NOMO-1 (cell line): ENCODE measurements around the gene CCL27.

Experiments used
- DNase-seq, 2 experiments: peaks; one replicate each; lab custom pipeline; 2025; ENCODE audit not compliant: unreplicated experiment in 2 of 2; lab: John Stamatoyannopoulos, UW

The CCL27 gene

DNA sequence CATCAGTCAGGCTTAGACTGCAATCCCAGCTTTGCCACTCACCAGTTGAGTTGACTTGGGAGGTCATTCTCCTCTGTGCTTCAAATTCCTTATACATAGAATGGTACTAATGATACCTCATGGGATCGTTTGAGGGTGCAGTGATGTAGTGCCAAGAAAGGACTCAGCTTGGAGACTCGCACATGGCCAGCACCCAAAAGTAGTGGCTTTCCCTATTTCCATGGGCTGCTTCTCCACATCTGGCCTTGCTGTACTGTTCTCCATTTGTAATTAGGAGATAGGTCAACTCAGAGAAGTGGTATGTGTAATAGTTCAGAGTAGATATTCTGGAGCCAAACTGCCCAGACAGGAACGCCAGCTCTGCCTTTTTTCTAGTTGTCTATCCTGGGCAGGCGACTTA, 23.1 kb upstream of the CCL27 start:
- DNase-seq: no peak

DNA sequence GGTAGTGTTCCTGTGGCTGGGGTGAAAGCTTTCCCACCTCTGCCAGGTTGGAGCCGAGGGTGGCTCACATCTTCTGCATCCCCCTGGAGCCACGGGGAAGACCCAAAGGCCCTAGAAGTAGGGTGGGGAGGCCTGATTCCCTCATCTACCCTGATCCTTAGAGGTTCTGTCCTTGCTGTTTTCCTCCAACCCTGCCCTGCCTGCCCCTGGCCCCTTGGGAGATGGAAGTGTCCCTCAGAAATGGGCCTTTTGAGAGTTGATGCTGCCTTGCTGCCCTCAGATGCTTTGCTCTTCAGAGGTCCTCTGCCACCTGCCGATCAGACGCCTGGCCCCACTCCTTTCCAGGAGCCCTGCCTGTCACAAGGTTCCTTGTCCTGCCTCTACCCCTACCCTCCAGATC, 22.4 kb upstream of the CCL27 start:
- no peak for DNase-seq

DNA sequence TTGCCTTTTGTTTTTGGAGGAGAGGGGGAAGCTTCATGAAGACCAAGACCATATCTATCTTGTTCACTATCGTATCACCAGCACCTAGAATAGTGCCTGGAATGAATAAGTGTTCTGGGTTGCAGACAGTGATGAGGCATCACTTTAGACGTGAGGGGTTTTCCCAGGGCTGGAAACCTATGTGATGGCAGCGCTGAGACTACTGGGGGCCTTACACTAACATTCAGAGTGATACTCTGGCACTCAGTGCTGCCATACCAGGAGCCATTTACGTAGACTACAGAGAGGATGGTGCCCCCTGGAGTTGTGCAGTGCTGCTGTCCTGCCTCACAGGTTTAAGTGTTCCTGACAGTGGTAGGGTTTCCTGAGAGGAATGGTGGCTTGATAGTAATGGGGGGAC, 21.7 kb upstream of the CCL27 start:
- DNase-seq: no peak

DNA sequence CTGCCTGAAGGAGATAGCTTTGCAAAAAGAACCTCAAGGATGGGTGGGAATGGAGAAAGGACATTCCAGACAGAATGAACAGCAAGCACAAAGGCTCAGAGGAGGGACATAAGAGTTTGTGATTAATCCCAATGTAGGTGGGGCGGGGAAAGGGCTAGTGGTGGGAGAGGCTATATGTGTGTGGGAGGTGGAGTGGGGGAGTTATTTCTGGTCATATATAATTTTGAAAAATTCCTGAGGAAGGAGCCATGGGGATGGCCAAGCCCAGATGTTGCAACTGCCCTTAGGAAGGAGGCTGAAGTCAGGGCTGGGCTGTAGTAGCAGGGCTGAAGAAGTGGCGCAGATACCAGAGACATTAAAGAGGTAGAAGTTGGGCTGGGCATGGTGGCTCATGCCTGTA, 13.4 kb upstream of the CCL27 start:
- no peak for DNase-seq

DNA sequence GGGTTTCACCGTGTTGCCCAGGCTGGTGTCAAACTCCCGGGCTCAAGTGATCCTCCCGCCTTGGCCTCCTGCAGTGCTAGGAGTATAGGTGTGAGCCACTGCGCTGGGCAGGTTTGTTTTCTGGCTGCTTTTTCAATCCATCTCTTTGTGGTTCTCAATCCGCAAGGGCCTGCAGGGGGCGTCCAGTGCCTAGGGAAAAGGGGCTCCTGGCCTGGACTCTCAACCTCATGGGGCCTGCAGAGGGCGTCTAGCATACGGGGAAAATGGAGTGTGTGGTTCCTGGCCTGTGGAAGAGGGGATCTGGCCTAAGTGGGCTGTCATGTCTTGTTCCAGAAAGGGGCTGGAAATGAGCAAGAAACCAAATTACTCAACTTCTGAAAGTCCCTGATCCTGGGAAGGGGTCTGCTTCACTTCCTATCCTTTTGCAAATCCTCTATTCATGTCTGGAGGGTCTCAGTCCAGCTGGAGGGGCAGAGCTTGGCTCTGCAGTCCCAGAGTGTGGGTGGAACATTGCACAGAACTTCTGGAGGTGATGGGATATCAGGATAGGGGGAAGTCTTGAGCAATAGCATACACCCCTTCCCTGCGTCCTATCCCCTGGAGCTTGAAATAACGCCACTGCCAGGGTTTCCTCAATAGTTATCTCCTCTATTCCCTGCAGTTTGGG, 12.7 kb upstream of the CCL27 start:
- DNase-seq: peak; percentile 18 to 23

DNA sequence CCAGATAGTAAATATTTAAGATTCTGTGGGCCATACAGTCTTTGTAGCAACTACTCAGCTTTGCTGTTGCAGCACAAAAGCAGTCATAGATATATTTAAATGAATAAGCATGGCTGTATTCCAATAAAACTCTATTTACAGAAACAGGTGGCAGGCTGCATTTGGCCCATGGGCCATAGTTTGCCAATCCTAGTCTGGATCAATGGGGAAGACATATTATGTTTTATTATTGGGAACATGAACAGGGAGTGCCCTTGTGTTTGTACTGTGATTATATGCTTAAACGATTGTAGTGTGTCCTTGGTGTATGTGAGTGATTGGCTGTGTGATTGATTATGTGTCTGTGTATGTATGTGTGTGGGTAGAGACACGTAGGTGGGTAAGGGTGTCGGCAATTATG, 12.0 kb upstream of the CCL27 start:
- DNase-seq: no peak

DNA sequence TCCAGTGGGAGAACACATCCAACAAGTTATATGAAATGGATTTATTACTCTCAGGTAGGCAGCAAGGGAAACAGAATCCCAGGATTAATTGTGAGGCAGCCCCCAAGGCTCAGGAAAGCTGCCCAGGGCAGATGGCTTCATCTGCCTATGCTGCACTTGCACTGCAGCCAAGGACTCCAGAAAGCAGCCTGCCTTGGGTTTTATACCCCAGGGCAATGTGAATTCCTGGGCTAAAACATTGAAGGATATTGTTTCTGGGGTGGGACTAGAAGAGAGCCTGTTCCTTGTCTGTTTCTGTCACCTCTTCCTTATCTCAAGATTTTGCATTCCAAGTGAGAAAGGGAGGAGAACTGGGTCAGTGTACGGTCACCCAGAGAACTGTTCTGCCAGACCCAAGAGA, 8.8 kb upstream of the CCL27 start:
- DNase-seq: no peak

DNA sequence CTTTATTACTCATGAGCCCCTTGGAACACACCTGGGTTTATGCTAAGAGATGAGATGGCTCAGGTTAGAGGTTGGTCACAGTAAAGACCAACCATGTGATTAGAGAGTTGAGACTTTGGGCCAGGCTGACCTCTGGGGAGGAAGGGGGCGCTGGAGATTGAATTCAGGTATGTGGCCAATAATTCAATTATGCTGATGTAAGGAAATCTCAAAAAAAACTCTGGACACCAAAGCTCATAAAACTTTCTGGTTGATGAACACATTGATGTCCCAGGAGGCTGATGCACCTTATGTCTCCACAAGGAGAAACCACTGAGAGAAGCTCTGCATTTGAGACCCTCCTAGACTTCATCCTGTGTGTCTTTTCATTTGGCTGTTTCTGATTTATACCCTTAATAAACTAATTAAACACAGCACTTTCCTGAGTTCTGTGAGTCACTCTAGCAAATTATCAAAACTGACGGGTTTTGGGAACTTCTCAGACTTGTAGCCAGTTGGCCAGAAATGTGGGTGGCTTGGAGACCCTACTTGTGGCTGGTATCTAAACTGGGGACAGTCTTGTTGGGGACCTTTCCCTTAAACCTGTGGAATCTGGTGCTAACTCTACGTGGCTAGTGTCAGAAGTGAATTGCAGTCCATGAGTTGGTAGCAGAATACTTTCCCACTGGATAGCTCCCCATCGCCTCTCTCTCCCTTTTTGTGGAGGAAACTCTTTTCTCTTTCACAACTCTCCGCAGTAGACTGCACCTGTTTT, 7.5 kb upstream of the CCL27 start:
- no peak for DNase-seq

DNA sequence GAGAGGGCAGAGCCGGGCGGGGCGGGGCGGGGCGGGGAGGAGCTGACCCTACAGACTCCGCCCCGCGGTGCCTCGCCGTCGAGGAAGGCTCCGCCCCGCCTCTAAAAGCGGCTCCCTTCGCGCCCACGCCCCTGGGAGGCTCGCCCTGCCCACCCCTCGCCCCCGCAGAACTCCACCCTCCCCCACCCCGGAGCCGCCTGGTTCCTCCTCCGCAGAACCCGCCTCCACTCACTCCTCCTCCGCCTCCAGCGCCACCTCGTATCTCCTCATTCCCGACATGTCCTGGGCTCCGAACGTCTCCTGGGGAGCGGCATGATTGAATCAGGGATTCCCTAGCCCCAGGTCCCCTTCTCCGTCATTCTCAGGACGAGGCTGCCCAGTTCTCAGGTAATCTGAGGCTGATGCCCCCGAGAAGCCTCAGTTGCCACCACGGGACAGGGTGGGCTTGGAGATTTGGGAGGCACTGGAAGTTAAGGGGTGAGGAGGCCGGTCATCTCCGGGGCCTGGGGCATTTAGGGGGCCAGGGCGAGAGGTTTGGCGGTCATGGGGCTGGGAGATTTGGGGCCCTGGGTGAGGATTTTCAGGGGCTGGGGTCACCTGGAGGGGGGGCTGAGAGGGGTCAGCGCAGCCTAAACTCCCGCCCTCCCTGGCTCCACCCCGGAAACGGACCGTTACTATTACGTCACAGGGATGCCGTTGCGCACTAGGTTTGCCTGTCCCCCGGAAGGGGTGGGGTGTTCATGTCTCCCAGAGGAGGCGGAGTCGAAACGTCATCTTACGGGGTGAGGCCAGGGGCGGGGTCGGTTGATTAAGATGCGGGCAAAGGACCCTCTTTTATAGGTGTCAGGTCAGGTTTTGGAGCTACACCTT, 3.2 kb upstream of the CCL27 start:
- peak; percentile 98 for DNase-seq

DNA sequence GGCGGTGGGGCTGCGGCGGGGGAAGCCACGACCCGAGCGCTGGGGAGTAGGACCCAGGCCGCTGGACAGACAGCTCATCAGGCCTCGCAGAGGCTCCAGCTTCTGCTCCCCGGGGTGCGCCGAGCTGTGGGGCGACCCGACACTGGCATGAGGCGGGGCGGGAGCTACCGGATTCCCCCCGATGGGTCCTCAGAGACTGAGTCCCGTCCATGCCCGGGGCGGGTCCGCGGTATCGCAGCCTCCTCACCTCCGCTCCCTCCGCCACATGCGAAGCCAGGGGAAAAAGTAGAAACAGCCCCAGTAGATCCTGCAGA, 2.6 kb upstream of the CCL27 start:
- no peak for DNase-seq

DNA sequence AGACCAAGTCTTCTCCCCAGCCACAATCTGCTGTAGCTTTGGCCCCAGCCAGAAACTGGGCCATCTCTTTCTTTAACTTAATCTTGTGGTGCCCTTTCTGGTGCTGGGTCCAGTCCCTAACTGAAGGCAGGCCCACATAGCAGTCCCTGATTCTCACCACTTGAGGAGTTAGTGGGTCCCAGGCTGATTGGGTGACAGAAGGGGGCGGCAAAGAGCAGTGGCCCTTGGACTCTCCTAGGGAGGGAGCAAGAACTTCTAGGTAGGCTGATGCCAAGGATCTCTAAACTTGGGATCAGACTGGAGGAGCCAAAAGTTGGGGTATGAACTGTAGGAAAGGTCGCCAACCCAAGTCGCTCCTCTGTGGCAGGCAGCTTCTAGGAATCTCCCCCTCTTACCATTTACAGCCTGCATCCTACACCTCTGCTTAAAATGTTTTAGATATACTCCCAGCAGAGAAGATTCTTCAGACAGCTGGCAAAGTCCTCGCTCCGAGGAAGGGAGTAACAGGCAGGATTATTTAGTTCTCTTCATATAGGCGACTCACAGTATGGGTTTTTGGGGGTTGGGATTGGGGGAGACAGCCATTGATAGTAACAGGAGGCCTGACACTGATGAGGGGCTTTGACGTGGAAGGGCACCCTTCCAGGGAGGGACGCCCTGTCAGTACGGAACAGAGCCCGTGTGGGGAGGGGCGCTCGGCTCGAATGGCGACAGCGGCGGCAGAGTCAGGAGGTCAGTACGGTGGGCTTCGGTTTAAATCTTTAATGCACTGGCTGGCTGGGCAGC, 2.0 kb upstream of the CCL27 start:
- DNase-seq: peak; percentile 82 to 86

DNA sequence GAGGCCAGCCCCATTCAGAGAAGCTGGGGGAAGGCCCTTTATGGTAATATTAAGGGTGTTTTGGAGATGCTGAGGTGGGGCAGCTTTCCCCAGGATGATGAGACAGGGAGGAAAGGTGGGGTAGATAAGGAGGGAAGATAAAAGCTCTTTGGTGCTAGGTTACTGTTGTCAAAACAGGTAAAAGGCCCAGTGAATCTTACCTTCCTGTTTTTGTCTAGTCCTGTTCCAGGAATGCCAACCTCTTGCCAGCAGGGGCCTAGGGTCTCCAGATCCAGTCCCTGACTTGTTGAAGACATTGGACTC, 797 bp upstream of the CCL27 start:
- DNase-seq: no peak

DNA sequence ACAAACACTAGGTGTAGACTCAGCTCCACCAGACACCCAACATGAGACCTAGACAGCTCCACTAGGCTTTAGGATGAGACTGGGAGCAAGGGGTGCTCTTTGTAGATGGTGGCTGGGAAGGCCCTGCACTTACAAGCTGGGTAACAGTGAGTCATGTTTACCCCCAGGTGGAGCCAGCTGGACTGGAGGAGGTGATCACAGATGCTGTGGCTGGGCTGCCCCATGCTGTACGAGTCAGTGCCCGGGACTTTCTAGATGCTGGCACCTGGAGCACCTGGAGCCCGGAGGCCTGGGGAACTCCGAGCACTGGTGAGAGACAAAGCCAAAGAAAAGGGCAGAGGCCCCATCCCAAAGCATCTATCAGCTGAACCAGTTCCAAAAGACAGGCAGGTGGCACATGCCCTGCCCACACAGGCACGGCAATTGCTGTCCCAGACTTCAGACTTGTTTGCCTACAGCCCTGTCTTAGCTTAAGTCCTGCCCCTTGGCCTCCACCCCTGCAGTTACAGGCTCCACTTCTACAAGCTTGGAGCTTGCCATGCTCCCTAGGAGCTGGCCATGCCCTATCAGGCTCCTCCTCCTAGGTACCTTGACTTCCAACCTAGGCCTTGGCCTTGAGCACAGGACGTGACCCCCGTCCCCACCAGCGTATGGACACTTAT, 2.7 kb downstream of the CCL27 start:
- DNase-seq: no peak

DNA sequence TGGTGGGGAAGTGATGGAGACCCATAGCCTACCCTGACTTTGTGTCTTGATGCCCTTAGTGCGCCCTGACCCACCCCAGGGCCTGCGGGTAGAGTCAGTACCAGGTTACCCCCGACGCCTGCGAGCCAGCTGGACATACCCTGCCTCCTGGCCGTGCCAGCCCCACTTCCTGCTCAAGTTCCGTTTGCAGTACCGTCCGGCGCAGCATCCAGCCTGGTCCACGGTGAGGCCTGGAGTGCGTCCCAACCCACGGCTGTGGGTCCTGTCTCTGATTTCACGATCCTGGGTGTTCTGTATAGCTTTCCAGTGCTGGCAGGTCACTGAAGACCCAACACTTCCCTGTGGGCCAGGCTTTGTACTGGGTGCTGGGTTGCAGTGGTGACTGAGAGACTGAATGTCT, 4.0 kb downstream of the CCL27 start:
- no peak for DNase-seq

DNA sequence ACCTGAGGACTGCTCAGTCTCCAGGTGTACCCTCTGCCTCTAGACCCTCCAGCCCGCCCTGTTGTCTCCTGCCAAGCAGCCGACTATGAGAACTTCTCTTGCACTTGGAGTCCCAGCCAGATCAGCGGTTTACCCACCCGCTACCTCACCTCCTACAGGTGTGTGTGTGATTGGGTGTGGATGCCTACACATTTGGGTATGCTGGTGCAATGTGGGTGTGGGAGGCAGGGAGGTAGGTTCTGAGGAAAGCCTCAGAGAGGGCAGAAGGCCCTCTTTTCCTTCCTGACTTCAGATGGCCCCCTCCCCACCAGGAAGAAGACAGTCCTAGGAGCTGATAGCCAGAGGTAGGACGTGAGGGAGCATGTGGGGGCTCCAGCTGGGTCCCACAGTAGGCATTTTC, 5.5 kb downstream of the CCL27 start:
- DNase-seq: no peak

DNA sequence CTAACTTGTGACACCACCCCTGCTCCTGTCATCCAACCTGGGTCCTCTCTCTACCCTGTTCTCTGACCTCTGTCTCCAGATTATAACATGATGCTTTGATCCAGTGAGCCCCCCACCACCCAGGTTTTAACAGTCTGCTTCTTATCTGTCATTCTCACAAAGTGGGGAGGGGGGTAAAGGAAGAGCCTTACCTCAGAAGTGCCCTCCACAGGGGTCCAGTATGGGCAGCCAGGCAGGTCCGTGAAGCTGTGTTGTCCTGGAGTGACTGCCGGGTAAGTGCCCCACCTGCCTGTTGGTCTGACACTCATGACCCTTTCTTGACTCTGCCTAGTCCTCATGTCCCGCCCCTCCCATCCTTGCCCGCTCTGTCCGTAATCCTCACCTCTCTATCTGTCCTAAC, 7.1 kb downstream of the CCL27 start:
- DNase-seq: no peak

DNA sequence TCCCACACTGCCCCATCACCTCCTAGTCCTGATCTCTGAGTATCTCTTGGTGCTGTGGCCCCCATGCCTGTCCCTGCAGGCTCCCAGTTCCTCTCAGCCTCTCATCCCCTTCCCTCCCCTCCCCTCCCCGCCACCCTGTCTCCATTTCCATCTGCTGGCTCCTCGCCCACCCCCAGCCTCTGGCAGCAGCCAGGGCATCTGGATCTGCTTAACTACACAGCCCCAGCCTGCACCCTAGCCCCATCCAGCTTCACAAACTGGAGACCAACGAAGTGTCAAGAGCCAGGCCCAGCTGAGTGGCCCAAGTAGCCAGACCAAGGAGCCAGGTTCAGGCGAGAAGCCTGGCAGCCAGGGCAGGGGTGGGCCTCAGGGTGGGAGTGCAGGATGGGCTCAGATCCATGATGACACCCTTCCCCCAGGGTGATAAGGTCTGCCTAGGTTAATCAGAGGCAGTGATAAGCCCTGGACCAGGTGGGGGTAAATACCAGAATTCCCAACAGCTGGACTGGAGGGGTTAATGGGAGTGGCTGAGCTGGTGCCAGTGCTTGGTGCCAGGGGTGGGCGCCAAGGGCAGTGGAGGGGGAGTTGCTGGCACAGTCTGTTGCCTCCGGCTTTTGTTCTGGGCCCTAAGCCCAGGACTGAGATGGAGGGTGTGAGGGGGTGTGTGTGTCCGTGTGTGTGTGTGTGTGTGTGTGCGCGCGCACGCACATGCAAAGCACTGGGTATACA, 8.0 kb downstream of the CCL27 start:
- DNase-seq: no peak

DNA sequence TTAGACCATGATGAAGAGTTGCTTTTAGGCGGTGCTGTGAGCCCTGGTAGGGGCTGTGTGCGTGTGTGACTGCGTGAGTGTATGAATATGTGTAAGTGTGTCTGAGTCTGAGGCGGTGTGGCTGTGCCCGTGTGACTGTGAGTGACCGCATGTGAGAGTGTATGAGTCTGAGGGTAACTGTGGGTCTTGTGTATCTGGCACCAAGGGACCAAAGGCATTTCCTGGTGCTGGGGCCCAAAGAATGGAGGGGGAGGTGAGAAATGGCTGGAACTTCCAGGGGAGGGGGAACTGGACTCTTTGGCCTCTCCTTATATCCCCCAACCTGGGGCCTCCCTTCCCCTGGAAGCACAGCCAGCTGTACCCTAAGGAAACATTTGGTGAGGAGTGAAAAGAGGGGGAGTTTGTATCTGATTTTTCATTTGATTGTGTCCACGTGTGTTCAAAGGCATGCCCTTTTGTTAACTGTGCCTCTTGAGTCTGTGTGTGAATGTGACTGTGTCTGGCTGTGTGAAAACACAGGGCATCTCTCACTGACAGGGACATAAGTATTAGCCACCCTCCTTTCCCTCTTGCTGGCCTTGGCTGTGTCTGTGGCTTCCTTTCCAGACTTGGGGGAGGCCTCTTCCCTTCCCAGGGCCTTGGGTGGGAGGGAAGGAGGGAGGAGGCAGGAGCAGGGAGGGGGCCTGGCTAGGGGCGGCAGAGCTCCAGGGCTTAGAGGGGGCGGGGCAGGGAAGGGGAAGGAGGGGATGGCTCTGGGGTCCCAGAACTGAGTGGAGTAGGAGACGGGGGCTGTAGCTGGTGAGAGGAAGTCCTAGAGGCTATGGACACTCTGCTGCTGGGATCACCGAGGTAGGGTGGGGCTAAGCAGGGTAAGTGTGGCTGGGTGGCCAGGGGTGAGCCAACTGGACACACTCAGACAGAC, 9.0 kb downstream of the CCL27 start:
- DNase-seq: no peak

DNA sequence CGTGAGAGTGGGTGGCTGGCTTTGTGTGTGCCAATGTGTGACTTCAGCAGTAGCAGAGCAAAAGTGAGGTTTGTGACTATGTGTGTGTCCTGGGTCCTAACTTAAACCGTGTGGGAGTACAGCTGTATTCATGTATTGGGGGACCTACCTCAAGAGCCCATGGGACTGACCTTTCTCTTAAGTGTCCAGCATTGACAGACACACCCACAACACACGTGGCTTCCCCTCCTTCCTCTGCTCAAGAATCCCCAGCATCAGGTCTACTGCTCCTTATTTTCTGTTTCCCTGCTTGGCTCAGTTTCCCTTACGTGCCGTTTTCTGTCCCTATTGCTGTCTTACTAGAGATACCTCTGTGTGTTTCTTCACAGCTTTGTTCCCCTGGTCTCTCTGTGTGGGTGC, 9.9 kb downstream of the CCL27 start:
- peak in 1 of 2 experiments; percentile 15 for DNase-seq
